SIG-M5 treated with dmso at 0.1 percent for 504 hours (cell line): ENCODE data around the gene C1orf74.
"Not testable (repeated sequence)": the region's sequence is repeated elsewhere in the genome, so short reads cannot be mapped to it uniquely, and the experiment has no call there.

ENCODE experiments used
- DNase-seq: peaks from one replicate; lab custom pipeline; 2025; ENCODE audit not compliant: unreplicated experiment; lab: John Stamatoyannopoulos, UW

C1orf74 gene

GRCh38 chr1:209805875-209806760 is 21.8 kb upstream of the C1orf74 start, which contains the start of gene IRF6:
TSS of gene IRF6 (minus strand) at chr1:209806142. CDS start at chr1:209801413, 4,729 bp downstream.
- DNase-seq, result no peak

GRCh38 chr1:209805341-209805781 is 21.0 kb upstream of the C1orf74 start:
- DNase-seq, result no peak

- DNase-seq, result no peak
Observed at GRCh38 chr1:209803568-209803967, 19.2 kb upstream of the C1orf74 start.

GRCh38 chr1:209802780-209803152 is 18.4 kb upstream of the C1orf74 start:
- no peak for DNase-seq

GRCh38 chr1:209802117-209802779 is 17.9 kb upstream of the C1orf74 start:
- no peak for DNase-seq

GRCh38 chr1:209800984-209801834 is 16.9 kb upstream of the C1orf74 start:
- DNase-seq, result no peak

- DNase-seq, result peak; percentile 63
Observed at GRCh38 chr1:209797978-209798639, 13.8 kb upstream of the C1orf74 start.

GRCh38 chr1:209793711-209794110 is 9.4 kb upstream of the C1orf74 start:
- DNase-seq, result not testable (repeated sequence)

- DNase-seq, result no peak
Observed at GRCh38 chr1:209791920-209792319, 7.6 kb upstream of the C1orf74 start.

- no peak for DNase-seq
Observed at GRCh38 chr1:209790286-209791193, 6.2 kb upstream of the C1orf74 start.

GRCh38 chr1:209789245-209789644 is 4.9 kb upstream of the C1orf74 start:
- no peak for DNase-seq

GRCh38 chr1:209787551-209787950 is 3.2 kb upstream of the C1orf74 start:
- DNase-seq, result peak; percentile 18

- no peak for DNase-seq
Observed at GRCh38 chr1:209786146-209786545, 1.8 kb upstream of the C1orf74 start.

- no peak for DNase-seq
Observed at GRCh38 chr1:209785592-209785991, 1.2 kb upstream of the C1orf74 start.

- no peak for DNase-seq
Observed at GRCh38 chr1:209783386-209783785, 973 bp downstream of the C1orf74 start.

- DNase-seq, result no peak
Observed at GRCh38 chr1:209780268-209780667, 4.1 kb downstream of the C1orf74 start.

- no peak for DNase-seq
Observed at GRCh38 chr1:209778102-209778501, 6.3 kb downstream of the C1orf74 start.

GRCh38 chr1:209777587-209777986 is 6.8 kb downstream of the C1orf74 start:
- no peak for DNase-seq

GRCh38 chr1:209775678-209776077 is 8.7 kb downstream of the C1orf74 start:
- DNase-seq, result no peak

- peak; percentile 11 for DNase-seq
Observed at GRCh38 chr1:209774592-209774991, 9.8 kb downstream of the C1orf74 start.
